Measurements from ENCODE around the gene NINJ1.

Gene NINJ1

GRCh38 chr9:93087971-93088655, 45.9 kb downstream of the NINJ1 start:
- DNase-seq (ENCODE audit: low spot score): no peak

GRCh38 chr9:93086447-93087224, 47.4 kb downstream of the NINJ1 start:
- no peak for DNase-seq (ENCODE audit: low spot score)

GRCh38 chr9:93085676-93086075, 48.4 kb downstream of the NINJ1 start:
- no peak for DNase-seq (ENCODE audit: low spot score)

GRCh38 chr9:93084471-93084881, 49.6 kb downstream of the NINJ1 start:
- no peak for DNase-seq (ENCODE audit: low spot score)

- no peak for DNase-seq (ENCODE audit: low spot score)
Observed at GRCh38 chr9:93083592-93084470, 50.2 kb downstream of the NINJ1 start.

- DNase-seq (ENCODE audit: low spot score): no peak
Observed at GRCh38 chr9:93082841-93083411, 51.1 kb downstream of the NINJ1 start.

- no peak for DNase-seq (ENCODE audit: low spot score)
Observed at GRCh38 chr9:93081931-93082330, 52.1 kb downstream of the NINJ1 start.

GRCh38 chr9:93081081-93081529, 52.9 kb downstream of the NINJ1 start:
- DNase-seq (ENCODE audit: low spot score): no peak

GRCh38 chr9:93080406-93080805, 53.6 kb downstream of the NINJ1 start:
- DNase-seq (ENCODE audit: low spot score): no peak

GRCh38 chr9:93079371-93079770, 54.7 kb downstream of the NINJ1 start:
- no peak for DNase-seq (ENCODE audit: low spot score)

GRCh38 chr9:93077811-93078210, 56.2 kb downstream of the NINJ1 start:
- no peak for DNase-seq (ENCODE audit: low spot score)

- no peak for DNase-seq (ENCODE audit: low spot score)
Observed at GRCh38 chr9:93077367-93077766, 56.7 kb downstream of the NINJ1 start.

GRCh38 chr9:93076792-93077128, 57.3 kb downstream of the NINJ1 start:
- DNase-seq (ENCODE audit: low spot score): no peak

GRCh38 chr9:93076101-93076791, 57.8 kb downstream of the NINJ1 start:
- no peak for DNase-seq (ENCODE audit: low spot score)

GRCh38 chr9:93072383-93072795, 61.7 kb downstream of the NINJ1 start:
- DNase-seq (ENCODE audit: low spot score): no peak

Data from hematopoietic multipotent progenitor cell treated with erythropoietin and hydrocortisone succinate and interleukin-3 and kit ligand, for 15 days (in vitro differentiated cells).